BJ (cell line): Measurements from ENCODE around the gene EPHB2. TPM values are rescaled to one million over a fixed set of nuclear protein-coding genes. Genes with fewer than 3 reads are reported as not detected.

Source experiments
- CTCF ChIA-PET: fragments of 350-600 bp; formaldehyde crosslinking; extraction: SDS; loops from one replicate; lab custom pipeline; 2021; ENCODE audit warnings: antibody characterized with exemption, inconsistent platforms; lab: Yijun Ruan, JAX
- POLR2A ChIA-PET: fragments of 300-600 bp; sonication (Branson Sonifier 250); formaldehyde crosslinking; extraction: SDS; loops from one replicate; lab custom pipeline; 2021; ENCODE audit warnings: antibody characterized with exemption; lab: Charles Lee
- DNase-seq: peaks from one replicate; pipeline ENCODE4 v3.0.0-alpha.2; 2011; ENCODE audit warnings: low read depth
- H3K27me3 ChIP-seq: 2 replicates; pipeline ENCODE4 v1.6.0; 2011; ENCODE audit warnings: low read length; ENCODE audit not compliant: control insufficient read depth, insufficient read depth
- H3K36me3 ChIP-seq: 2 replicates; pipeline ENCODE4 v1.5.1; 2011; ENCODE audit warnings: low read length; ENCODE audit not compliant: control insufficient read depth, insufficient read depth
- H3K4me3 ChIP-seq: 2 replicates; pipeline ENCODE4 v1.5.1; 2011; ENCODE audit warnings: low read depth, mild to moderate bottlenecking, control low read depth, low read length
- CTCF ChIP-seq: IDR thresholded peaks from 2 replicates; pipeline ENCODE4 v1.5.1; 2011; ENCODE audit warnings: low read depth, mild to moderate bottlenecking, control low read depth, inconsistent platforms, low read length, moderate library complexity; ENCODE audit not compliant: insufficient read depth
- polyA plus RNA-seq: library from polyadenylated mRNA; depleted of rRNA; stranded (reverse); fragments of >200 nt; gene quantifications from 2 replicates; pipeline ENCODE4 v1.2.3, GENCODE V29; 2011

The EPHB2 gene
- polyA plus RNA-seq, 1 experiment = 8.7 TPM

GRCh38 chr1:22917989-22918388 is 207.3 kb downstream of the EPHB2 start:
- H3K36me3 ChIP-seq = peaks cover 1% of the 10 kb centered on the region; the same call in 1 of the 2 replicates
- H3K4me3 ChIP-seq = no peak overlapping the region
- ChIA-PET POLR2A (no interaction called here), CTCF (no interaction called here)
- no peak for DNase-seq
- no peaks in the 10 kb centered on the region; the same call in 1 of the 2 replicates for H3K27me3 ChIP-seq
- TF ChIP-seq CTCF = no peak

GRCh38 chr1:22918644-22919043 is 208.0 kb downstream of the EPHB2 start:
- DNase-seq = no peak
- CTCF ChIA-PET = interaction anchor here (0.8 to 3.2 kb wide), 2 partner anchors 11 to 57 kb away, joined by 4 to 20 read pairs; no protein-coding TSS in a partner anchor
- no peak overlapping the region for H3K4me3 ChIP-seq
- no peaks in the 10 kb centered on the region; the same call in 1 of the 2 replicates for H3K27me3 ChIP-seq
- POLR2A ChIA-PET = no interaction called here
- no peak for TF ChIP-seq CTCF
- H3K36me3 ChIP-seq = no peaks in the 10 kb centered on the region

GRCh38 chr1:22919341-22920025 is 208.8 kb downstream of the EPHB2 start:
- POLR2A ChIA-PET = no interaction called here
- Histone ChIP-seq H3K36me3 (no peaks in the 10 kb centered on the region), H3K27me3 (no peaks in the 10 kb centered on the region; the same call in 1 of the 2 replicates), H3K4me3 (no peak overlapping the region)
- no peak for TF ChIP-seq CTCF
- CTCF ChIA-PET = interaction anchor here (0.8 to 3.2 kb wide), 4 partner anchors 10 to 215 kb away, joined by 3 to 20 read pairs (median 4); no protein-coding TSS in a partner anchor
- DNase-seq = no peak

GRCh38 chr1:22920026-22920733 is 209.5 kb downstream of the EPHB2 start:
- ChIA-PET POLR2A (no interaction called here), CTCF (interaction anchor here (0.7 to 3.2 kb wide), 4 partner anchors 10 to 246 kb away, joined by 3 to 20 read pairs (median 4); no protein-coding TSS in a partner anchor)
- Histone ChIP-seq H3K36me3 (no peaks in the 10 kb centered on the region), H3K4me3 (no peak overlapping the region), H3K27me3 (peaks cover 2% of the 10 kb centered on the region; the same call in 1 of the 2 replicates)
- no peak for TF ChIP-seq CTCF
- no peak for DNase-seq

- H3K4me3 ChIP-seq = no peak overlapping the region
- H3K36me3 ChIP-seq = no peaks in the 10 kb centered on the region
- POLR2A ChIA-PET = no interaction called here
- no peak for TF ChIP-seq CTCF
- no peak for DNase-seq
- H3K27me3 ChIP-seq = peaks cover 5% of the 10 kb centered on the region
- CTCF ChIA-PET = interaction anchor here (0.7 to 3.2 kb wide), 6 partner anchors 9 to 246 kb away, joined by 3 to 20 read pairs (median 3); no protein-coding TSS in a partner anchor
Measured at GRCh38 chr1:22920734-22921451, 210.3 kb downstream of the EPHB2 start.
